Activated T-helper 1 cell treated with anti-CD3 and anti-CD28 coated beads, Interleukin-12 subunit alpha, Interleukin-12 subunit beta, Interleukin-2, Interleukin-4 antibody, amounts not matched to agents 30 ng/mL and 10 ng/mL and 1 ng/mL, durations not matched to agents 14 hours and 24 hours and 36 hours (primary cell): ENCODE data around the gene AKR1A1. TPM values are rescaled to one million over a fixed set of nuclear protein-coding genes. Genes with fewer than 3 reads are reported as not detected.

Experiments used
- DNase-seq: peaks from one replicate; pipeline ENCODE4 v3.0.0; 2021; ENCODE audit warnings: low spot score
- H3K27ac Mint-ChIP-seq: one replicate; pipeline ENCODE4 v1.8.0; 2021; ENCODE audit warnings: mild to moderate bottlenecking, mixed read lengths
- H3K27me3 Mint-ChIP-seq: one replicate; pipeline ENCODE4 v1.8.0; 2022; ENCODE audit warnings: mild to moderate bottlenecking, moderate library complexity, mixed read lengths; ENCODE audit not compliant: insufficient read depth
- H3K36me3 Mint-ChIP-seq: one replicate; pipeline ENCODE4 v1.8.0; 2021; ENCODE audit warnings: low read depth, mixed read lengths
- H3K4me1 Mint-ChIP-seq: one replicate; pipeline ENCODE4 v1.8.0; 2021; ENCODE audit warnings: low read depth, mixed read lengths
- H3K4me3 Mint-ChIP-seq: one replicate; pipeline ENCODE4 v1.8.0; 2021; ENCODE audit warnings: mild to moderate bottlenecking, moderate library complexity, mixed read lengths
- H3K9me3 Mint-ChIP-seq: one replicate; pipeline ENCODE4 v1.8.0; 2021; ENCODE audit warnings: mixed read lengths
- intact Hi-C: fragments of 100-400 bp; cut with micrococcal nuclease; formaldehyde crosslinking; loops from one replicate; pipeline ENCODE4 v1.15.1; 2024
- total RNA-seq: library from RNA; stranded (reverse); gene quantifications from 2 replicates; pipeline ENCODE4 v1.2.3, GENCODE V29; 2022

AKR1A1 gene
- total RNA-seq, 1 donor from 2014 or later: 194 TPM

- H3K27ac Mint-ChIP-seq: no peak overlapping the region
- peaks cover 6% of the 10 kb centered on the region for H3K27me3 Mint-ChIP-seq
- no peak for DNase-seq
- intact Hi-C loops: no loop called here
- H3K9me3 Mint-ChIP-seq: no peaks in the 10 kb centered on the region
- peaks cover 1% of the 10 kb centered on the region for H3K36me3 Mint-ChIP-seq
- H3K4me1 Mint-ChIP-seq: peaks cover 23% of the 10 kb centered on the region
- no peak overlapping the region for H3K4me3 Mint-ChIP-seq
Observed at GRCh38 chr1:45535988-45536766, 14.4 kb upstream of the AKR1A1 start.

GRCh38 chr1:45536886-45537285 lies 13.7 kb upstream of the AKR1A1 start:
- intact Hi-C loops: no loop called here
- Mint-ChIP-seq H3K27me3 (peaks cover 6% of the 10 kb centered on the region), H3K9me3 (no peaks in the 10 kb centered on the region), H3K4me1 (peaks cover 16% of the 10 kb centered on the region), H3K27ac (no peak overlapping the region), H3K4me3 (no peak overlapping the region), H3K36me3 (peaks cover under 1% of the 10 kb centered on the region)
- DNase-seq: no peak

GRCh38 chr1:45541193-45541592 lies 9.4 kb upstream of the AKR1A1 start:
- intact Hi-C loops: no loop called here
- DNase-seq: no peak
- H3K36me3 Mint-ChIP-seq: no peaks in the 10 kb centered on the region
- H3K4me3 Mint-ChIP-seq: no peak overlapping the region
- peaks cover 46% of the 10 kb centered on the region for H3K4me1 Mint-ChIP-seq
- H3K27ac Mint-ChIP-seq: no peak overlapping the region
- H3K9me3 Mint-ChIP-seq: no peaks in the 10 kb centered on the region
- peaks cover 5% of the 10 kb centered on the region for H3K27me3 Mint-ChIP-seq

GRCh38 chr1:45542591-45542990 lies 8.0 kb upstream of the AKR1A1 start:
- Mint-ChIP-seq H3K9me3 (no peaks in the 10 kb centered on the region), H3K36me3 (no peaks in the 10 kb centered on the region), H3K27me3 (peaks cover 10% of the 10 kb centered on the region), H3K27ac (no peak overlapping the region), H3K4me1 (peaks cover 36% of the 10 kb centered on the region), H3K4me3 (no peak overlapping the region)
- intact Hi-C loops: no loop called here
- DNase-seq: no peak

- H3K27ac Mint-ChIP-seq: peak overlapping the region; percentile 54
- intact Hi-C loops: loop anchor here (1.0 kb wide), 2 partner anchors 22 to 43 kb away; partner anchors contain the start of genes CCDC163, MMACHC and PRDX1
- DNase-seq: peak; percentile 75
- peaks cover 36% of the 10 kb centered on the region for H3K4me1 Mint-ChIP-seq
- peak overlapping the region; percentile 38 for H3K4me3 Mint-ChIP-seq
- H3K36me3 Mint-ChIP-seq: no peaks in the 10 kb centered on the region
- no peaks in the 10 kb centered on the region for H3K9me3 Mint-ChIP-seq
- H3K27me3 Mint-ChIP-seq: peaks cover 10% of the 10 kb centered on the region
Observed at GRCh38 chr1:45543581-45544417, 6.8 kb upstream of the AKR1A1 start.

GRCh38 chr1:45544530-45544929 lies 6.1 kb upstream of the AKR1A1 start:
- Mint-ChIP-seq H3K4me1 (peaks cover 39% of the 10 kb centered on the region), H3K9me3 (no peaks in the 10 kb centered on the region), H3K27me3 (peaks cover 10% of the 10 kb centered on the region), H3K4me3 (no peak overlapping the region), H3K36me3 (no peaks in the 10 kb centered on the region), H3K27ac (peak overlapping the region; percentile 25)
- no peak for DNase-seq
- intact Hi-C loops: loop anchor here (1.0 kb wide), 2 partner anchors 23 to 44 kb away; partner anchors contain the start of genes CCDC163, MMACHC and PRDX1

GRCh38 chr1:45545019-45545493 lies 5.6 kb upstream of the AKR1A1 start:
- Mint-ChIP-seq H3K4me3 (peak overlapping the region; percentile 26), H3K27me3 (peaks cover 5% of the 10 kb centered on the region)

GRCh38 chr1:45545553-45546310 lies 4.9 kb upstream of the AKR1A1 start:
- Mint-ChIP-seq H3K9me3 (no peaks in the 10 kb centered on the region), H3K36me3 (no peaks in the 10 kb centered on the region), H3K4me3 (peak overlapping the region; percentile 26), H3K27me3 (peaks cover 5% of the 10 kb centered on the region), H3K4me1 (peaks cover 40% of the 10 kb centered on the region), H3K27ac (peak overlapping the region; percentile 80)
- DNase-seq: no peak
- intact Hi-C loops: no loop called here

More at GRCh38 chr1:45545019-45545493, 5.6 kb upstream of the AKR1A1 start:
- Mint-ChIP-seq H3K27ac (peak overlapping the region; percentile 80), H3K9me3 (no peaks in the 10 kb centered on the region), H3K36me3 (no peaks in the 10 kb centered on the region), H3K4me1 (peaks cover 40% of the 10 kb centered on the region)
- DNase-seq: no peak
- intact Hi-C loops: no loop called here

GRCh38 chr1:45551684-45552083 lies 1.1 kb downstream of the AKR1A1 start:
- no peaks in the 10 kb centered on the region for H3K9me3 Mint-ChIP-seq
- H3K4me1 Mint-ChIP-seq: peaks cover 29% of the 10 kb centered on the region
- peak overlapping the region; percentile 93 for H3K4me3 Mint-ChIP-seq
- H3K27me3 Mint-ChIP-seq: peaks cover 3% of the 10 kb centered on the region
- DNase-seq: no peak
- peaks cover 13% of the 10 kb centered on the region for H3K36me3 Mint-ChIP-seq
- intact Hi-C loops: loop anchor here (1.0 to 2.0 kb wide), 4 partner anchors 19 to 51 kb away; partner anchors contain the start of genes CCDC163, MMACHC and NASP
- peak overlapping the region; percentile 92 for H3K27ac Mint-ChIP-seq

- intact Hi-C loops: no loop called here
- Mint-ChIP-seq H3K36me3 (peaks cover 14% of the 10 kb centered on the region), H3K27ac (peak overlapping the region; percentile 61), H3K4me3 (peak overlapping the region; percentile 75), H3K4me1 (peaks cover 32% of the 10 kb centered on the region), H3K27me3 (no peaks in the 10 kb centered on the region), H3K9me3 (no peaks in the 10 kb centered on the region)
- DNase-seq: no peak
Observed at GRCh38 chr1:45552331-45552730, 1.7 kb downstream of the AKR1A1 start.

- no peaks in the 10 kb centered on the region for H3K9me3 Mint-ChIP-seq
- intact Hi-C loops: no loop called here
- H3K4me3 Mint-ChIP-seq: no peak overlapping the region
- peaks cover 41% of the 10 kb centered on the region for H3K4me1 Mint-ChIP-seq
- no peak overlapping the region for H3K27ac Mint-ChIP-seq
- H3K27me3 Mint-ChIP-seq: no peaks in the 10 kb centered on the region
- DNase-seq: no peak
- peaks cover 23% of the 10 kb centered on the region for H3K36me3 Mint-ChIP-seq
Observed at GRCh38 chr1:45554198-45554597, 3.6 kb downstream of the AKR1A1 start.

GRCh38 chr1:45557422-45557944 lies 6.9 kb downstream of the AKR1A1 start:
- DNase-seq: no peak
- Mint-ChIP-seq H3K27ac (peak overlapping the region; percentile 71), H3K4me3 (no peak overlapping the region), H3K9me3 (no peaks in the 10 kb centered on the region), H3K36me3 (peaks cover 33% of the 10 kb centered on the region), H3K27me3 (no peaks in the 10 kb centered on the region), H3K4me1 (peaks cover 26% of the 10 kb centered on the region)
- intact Hi-C loops: no loop called here
